Epithelial cell of proximal tubule (primary cell): ENCODE data around the gene PITX1. TPM values are rescaled to one million over a fixed set of nuclear protein-coding genes. Genes with fewer than 3 reads are reported as not detected.
"Not testable (repeated sequence)": the region's sequence is repeated elsewhere in the genome, so short reads cannot be mapped to it uniquely, and the experiment has no call there.

Source experiments
- DNase-seq: peaks from one replicate; pipeline ENCODE4 v3.0.0-alpha.2; 2011; ENCODE audit warnings: low read depth
- H3K4me3 ChIP-seq: 2 replicates; pipeline ENCODE4 v1.5.1; 2011; ENCODE audit warnings: low read depth, mild to moderate bottlenecking, low read length
- total RNA-seq: library from RNA; depleted of rRNA; stranded (reverse); fragments of >200 nt; gene quantifications from 2 replicates; pipeline ENCODE4 v1.2.3, GENCODE V29; 2015
- TF ChIP-seq, protein P1 (sequence below): conservative IDR thresholded peaks from 2 replicates; pipeline ENCODE4 v1.5.1; 2012; ENCODE audit warnings: low read depth, mild to moderate bottlenecking, low read length

PITX1 gene
- 0.14 and 1.6 TPM in 2 replicates for total RNA-seq

GRCh38 chr5:135033901-135034235 lies at the start of gene PITX1:
Gene PITX1, minus strand, starts transcription at chr5:135034228. Its CDS starts 347 bp downstream, at chr5:135033881.
- no peak for DNase-seq
- TF ChIP-seq, protein P1, sequence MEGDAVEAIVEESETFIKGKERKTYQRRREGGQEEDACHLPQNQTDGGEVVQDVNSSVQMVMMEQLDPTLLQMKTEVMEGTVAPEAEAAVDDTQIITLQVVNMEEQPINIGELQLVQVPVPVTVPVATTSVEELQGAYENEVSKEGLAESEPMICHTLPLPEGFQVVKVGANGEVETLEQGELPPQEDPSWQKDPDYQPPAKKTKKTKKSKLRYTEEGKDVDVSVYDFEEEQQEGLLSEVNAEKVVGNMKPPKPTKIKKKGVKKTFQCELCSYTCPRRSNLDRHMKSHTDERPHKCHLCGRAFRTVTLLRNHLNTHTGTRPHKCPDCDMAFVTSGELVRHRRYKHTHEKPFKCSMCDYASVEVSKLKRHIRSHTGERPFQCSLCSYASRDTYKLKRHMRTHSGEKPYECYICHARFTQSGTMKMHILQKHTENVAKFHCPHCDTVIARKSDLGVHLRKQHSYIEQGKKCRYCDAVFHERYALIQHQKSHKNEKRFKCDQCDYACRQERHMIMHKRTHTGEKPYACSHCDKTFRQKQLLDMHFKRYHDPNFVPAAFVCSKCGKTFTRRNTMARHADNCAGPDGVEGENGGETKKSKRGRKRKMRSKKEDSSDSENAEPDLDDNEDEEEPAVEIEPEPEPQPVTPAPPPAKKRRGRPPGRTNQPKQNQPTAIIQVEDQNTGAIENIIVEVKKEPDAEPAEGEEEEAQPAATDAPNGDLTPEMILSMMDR = no peak
- peak within 1 kb of the TSS; percentile 49 for H3K4me3 ChIP-seq

- H3K4me3 ChIP-seq, DNase-seq: not testable (repeated sequence)
These were observed 49.3 kb upstream of the PITX1 start for GRCh38 chr5:135083334-135083733.

- TF ChIP-seq, protein P1 = no peak
- no peak overlapping the region for H3K4me3 ChIP-seq
- no peak for DNase-seq
These were observed 47.2 kb upstream of the PITX1 start for GRCh38 chr5:135081240-135081639.

GRCh38 chr5:135079760-135080159 lies 45.7 kb upstream of the PITX1 start:
- DNase-seq = no peak
- no peak overlapping the region for H3K4me3 ChIP-seq
- TF ChIP-seq, protein P1 = no peak

DNA sequence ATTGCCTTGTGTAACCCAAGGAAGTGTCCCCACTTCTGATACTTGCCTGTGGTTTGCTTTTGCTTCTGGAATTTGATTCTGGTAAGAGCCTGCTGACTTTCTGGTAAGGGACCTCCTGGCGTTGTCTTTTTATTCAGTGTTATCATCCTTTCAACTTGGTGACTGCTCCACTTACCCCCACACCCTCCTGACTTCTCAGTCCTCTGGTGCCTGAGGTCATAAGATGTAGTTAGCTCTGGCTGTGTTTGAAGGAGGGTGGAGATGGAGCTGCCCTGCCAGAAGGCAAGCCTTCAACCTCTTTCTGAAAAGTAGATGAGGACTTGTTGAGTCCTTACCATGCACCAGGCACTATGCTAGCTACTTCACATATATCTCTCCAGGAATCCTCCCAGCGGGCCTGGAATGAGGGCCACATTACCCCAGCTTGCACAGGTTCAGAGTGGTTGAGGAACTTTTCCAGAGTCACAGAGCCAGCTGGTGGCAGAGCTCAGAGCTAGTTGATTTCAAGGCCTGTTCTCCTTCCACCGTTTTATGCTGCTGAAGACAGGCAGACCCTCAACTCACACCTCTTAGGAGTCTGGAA lies 45.2 kb upstream of the PITX1 start:
- no peak overlapping the region for H3K4me3 ChIP-seq
- TF ChIP-seq, protein P1 = no peak
- no peak for DNase-seq

DNA sequence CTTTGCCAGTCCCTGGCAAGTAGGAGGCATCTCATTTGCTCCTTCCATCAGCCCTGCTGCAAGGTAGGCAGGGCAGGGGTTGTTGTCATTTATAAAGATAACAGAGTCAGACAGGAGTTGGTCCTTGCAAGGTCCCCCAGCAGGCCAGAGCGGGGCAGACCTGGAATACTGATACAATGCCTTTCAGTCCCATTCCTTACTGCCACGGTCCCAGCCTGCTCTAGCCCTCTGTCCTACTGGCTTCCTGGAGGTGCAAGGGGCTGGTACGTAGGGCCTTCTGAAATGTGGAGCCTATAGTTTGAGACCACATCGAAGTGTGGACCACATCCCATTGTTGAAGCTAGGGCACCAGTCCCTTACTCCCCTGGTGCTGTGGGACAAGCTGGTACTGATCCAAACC lies 42.8 kb upstream of the PITX1 start:
- no peak overlapping the region for H3K4me3 ChIP-seq
- DNase-seq = no peak
- TF ChIP-seq, protein P1 = no peak

DNA sequence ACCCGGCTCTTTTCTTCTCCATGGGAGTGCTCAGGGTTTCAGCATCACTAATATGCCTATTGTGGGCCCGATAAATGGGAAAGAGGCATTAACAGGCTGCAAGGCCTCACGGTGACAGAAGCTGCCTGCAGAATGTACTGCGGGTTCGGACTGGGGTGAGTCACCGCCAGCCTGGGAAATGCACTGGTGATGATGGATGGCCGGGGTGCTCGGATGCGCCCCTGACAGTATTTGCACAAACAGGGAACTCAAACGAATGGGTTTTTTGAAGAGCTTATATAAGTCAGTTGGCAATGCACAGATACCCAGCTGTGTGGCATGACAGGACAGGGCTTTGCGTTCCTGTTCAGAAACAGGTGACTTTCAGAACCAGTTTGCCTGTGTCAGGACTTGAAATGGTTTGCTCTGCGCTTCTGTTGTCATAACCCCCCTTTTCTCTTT lies 42.0 kb upstream of the PITX1 start:
- H3K4me3 ChIP-seq = no peak overlapping the region
- DNase-seq = no peak
- TF ChIP-seq, protein P1 = no peak
